Retinal pigment epithelial cell (primary cell): ENCODE results near the gene SEC23B.

Experiments used
- DNase-seq: peaks from one replicate; pipeline ENCODE4 v3.0.0-alpha.2; 2010; ENCODE audit warnings: low read depth
- H3K4me3 ChIP-seq: 2 replicates; pipeline ENCODE4 v1.5.1; 2011; ENCODE audit warnings: mild to moderate bottlenecking, low read length, control low read depth, moderate library complexity
- TF ChIP-seq, protein P1 (sequence below): conservative IDR thresholded peaks from 2 replicates; pipeline ENCODE4 v1.5.1; 2011; ENCODE audit warnings: low read depth, low read length, control low read depth, inconsistent platforms

Gene SEC23B

DNA sequence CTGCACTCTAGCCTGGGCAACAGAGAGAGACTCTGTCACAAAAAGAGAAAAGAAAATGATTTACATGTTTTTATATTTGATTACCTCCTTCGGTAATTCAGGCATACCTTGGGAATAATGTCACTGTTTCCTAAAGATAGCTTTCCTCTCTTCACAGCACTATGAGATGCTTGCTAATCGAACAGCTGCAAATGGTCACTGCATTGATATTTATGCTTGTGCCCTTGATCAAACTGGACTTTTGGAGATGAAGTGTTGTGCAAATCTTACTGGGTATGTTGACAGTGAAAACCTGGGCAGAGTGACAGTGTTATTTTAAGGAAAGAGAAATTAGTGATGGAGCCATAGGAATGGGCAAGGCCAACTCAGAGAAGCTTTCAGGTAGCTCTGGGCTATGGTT lies 19.6 kb downstream of the SEC23B start:
- DNase-seq: no peak
- no peak overlapping the region for H3K4me3 ChIP-seq
- TF ChIP-seq, protein P1, sequence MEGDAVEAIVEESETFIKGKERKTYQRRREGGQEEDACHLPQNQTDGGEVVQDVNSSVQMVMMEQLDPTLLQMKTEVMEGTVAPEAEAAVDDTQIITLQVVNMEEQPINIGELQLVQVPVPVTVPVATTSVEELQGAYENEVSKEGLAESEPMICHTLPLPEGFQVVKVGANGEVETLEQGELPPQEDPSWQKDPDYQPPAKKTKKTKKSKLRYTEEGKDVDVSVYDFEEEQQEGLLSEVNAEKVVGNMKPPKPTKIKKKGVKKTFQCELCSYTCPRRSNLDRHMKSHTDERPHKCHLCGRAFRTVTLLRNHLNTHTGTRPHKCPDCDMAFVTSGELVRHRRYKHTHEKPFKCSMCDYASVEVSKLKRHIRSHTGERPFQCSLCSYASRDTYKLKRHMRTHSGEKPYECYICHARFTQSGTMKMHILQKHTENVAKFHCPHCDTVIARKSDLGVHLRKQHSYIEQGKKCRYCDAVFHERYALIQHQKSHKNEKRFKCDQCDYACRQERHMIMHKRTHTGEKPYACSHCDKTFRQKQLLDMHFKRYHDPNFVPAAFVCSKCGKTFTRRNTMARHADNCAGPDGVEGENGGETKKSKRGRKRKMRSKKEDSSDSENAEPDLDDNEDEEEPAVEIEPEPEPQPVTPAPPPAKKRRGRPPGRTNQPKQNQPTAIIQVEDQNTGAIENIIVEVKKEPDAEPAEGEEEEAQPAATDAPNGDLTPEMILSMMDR: no peak

DNA sequence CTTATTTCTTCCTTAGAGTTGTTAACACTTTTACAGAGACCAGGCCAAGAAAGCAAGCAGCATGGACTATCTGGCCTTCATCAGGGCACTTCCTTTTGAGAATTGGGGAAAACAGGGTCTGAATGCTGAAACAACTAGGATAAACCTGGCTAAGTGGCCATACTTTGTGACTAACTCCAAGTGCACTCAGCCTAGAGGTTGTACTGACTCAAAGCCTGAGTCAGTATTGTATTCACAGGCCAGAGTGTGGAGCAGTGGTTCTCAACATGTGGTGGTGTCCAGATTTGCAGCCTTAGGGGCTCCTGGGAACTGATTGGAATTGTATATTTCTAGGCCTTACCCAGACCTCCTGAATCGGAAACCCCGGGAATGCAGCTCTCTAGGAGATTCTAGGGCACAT lies 20.1 kb downstream of the SEC23B start:
- DNase-seq: no peak
- TF ChIP-seq, protein P1: no peak
- no peak overlapping the region for H3K4me3 ChIP-seq

DNA sequence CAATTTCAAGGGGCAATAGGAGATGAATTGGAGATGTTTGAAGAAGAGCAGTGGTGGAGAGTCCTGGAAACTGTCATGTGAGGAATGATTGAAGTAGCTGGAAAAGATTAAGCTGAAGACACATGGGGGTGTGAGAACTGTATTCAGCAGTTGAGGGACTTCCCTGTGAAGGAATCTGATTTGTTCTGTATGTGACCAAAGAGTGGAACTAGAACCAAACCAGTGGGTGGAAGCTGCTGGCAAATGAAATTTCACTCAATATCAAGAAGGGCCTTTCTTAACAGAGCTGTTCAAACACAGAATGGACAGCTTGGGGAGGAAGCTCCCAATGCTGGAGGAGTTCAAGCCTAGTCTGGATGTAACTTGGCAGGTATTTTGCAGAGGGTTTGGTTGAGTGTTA lies 21.3 kb downstream of the SEC23B start:
- DNase-seq: no peak
- no peak overlapping the region for H3K4me3 ChIP-seq
- TF ChIP-seq, protein P1: no peak

DNA sequence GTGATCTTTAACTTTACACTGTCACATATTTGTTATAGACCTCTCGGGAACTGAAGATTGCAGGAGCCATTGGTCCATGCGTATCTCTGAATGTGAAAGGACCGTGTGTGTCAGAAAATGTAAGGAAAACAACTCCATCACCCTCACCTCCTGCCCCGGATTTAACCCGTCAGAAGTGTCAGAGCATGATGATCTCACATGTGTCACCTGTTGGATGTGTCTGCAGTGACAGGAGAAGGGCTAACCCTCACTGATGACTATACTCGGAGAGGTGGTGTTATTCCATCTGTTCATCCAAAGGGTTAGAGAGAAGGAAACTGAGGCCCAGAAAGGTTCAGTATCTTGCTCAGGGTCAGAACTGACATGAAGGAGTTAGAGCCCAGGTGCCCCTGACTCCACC lies 24.9 kb downstream of the SEC23B start:
- TF ChIP-seq, protein P1: no peak
- DNase-seq: no peak
- no peak overlapping the region for H3K4me3 ChIP-seq

DNA sequence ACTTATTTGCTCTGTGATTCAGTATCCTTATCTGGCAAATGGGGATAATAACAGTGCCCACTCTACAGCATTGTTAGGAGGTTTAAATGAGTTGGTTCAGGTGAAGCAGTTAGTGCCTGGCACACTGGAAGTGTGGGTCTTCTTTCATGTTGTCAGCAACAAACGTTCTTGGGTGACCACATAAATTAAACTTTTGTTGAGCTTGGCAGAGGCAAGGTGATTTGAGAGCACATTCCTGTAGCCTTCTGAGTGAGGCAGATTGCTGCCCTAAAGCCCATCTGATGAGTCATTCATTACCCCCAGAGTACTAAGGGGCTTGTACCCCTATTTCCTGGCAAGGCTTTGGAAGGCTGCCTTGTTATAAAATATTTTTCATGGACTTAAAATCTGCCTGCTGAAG lies 25.8 kb downstream of the SEC23B start:
- TF ChIP-seq, protein P1: no peak
- no peak overlapping the region for H3K4me3 ChIP-seq
- peak; percentile 9 for DNase-seq

DNA sequence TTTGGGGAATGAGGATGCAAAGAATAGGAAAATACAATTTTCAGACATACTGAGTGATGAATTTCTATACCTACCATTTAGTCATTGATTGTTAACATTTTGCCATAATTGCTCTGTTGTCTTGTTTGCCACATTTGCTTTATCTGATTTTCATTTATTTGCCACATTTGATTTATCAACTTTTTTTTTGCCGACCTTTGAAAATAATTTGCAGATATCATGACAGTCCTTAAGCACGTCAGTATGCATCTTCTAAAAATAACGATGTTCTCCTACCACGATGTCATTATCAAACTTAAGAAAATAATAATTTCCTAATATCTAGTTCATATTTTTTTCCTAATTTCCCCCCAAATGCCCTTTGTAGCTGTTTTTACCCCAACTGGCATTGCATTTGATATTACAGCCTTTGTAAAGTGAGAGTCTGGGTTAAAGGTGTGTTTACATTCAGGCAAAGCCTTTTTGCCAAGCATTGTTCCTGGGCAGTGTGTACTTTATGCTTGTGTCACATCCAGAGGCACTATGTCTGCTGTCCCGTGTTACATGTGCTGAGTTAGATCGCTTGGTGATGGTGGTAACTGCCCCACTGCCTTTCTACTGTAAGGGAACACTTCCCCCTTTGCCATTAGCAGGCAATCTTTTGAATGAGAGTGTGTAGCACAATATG lies 26.4 kb downstream of the SEC23B start:
- no peak for DNase-seq
- TF ChIP-seq, protein P1: no peak
- H3K4me3 ChIP-seq: no peak overlapping the region

DNA sequence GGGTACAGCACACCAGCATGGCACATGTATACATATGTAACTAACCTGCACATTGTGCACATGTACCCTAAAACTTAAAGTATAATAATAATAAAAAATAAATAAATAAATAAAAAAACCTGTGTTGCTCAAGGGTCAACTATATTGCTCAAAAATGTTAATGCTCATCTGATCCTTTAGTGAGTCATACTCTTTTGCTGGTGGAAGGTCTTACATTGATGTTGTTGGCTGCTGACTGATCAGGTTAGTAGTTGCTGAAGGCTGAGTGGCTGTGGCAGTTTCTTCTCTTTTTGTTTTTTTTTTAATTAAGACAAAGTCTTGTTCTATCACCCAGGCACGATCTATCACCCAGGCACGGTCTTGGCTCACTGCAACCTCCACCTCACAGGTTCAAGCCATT lies 29.9 kb downstream of the SEC23B start:
- DNase-seq: no peak
- TF ChIP-seq, protein P1: no peak
- H3K4me3 ChIP-seq: no peak overlapping the region
